Activated CD4-positive, alpha-beta T cell treated with anti-CD3 and anti-CD28 coated beads for 48 hours (primary cell): ENCODE data around the gene ADORA3.

Experiments used
- DNase-seq: peaks from one replicate; pipeline ENCODE4 v3.0.0-alpha.2; 2020

ADORA3 gene

DNA sequence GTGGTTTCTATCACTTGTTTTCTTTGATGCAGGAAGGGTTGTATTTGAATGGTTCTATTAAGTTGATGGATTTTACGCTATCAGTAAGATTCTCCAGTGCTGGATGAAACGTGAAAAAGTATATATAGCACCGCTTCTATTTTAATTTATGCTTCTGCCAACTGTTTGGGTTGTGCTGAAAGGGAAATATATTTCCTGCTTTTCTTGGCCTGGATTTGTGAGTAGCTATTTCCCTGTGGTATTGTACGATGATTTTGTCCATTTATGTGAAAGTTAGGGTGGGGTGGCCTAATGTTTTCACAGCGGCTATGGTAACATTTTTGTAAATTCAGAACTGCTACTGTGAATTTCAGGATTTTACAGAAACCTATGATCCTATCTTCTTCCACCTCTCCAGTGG lies 29.3 kb downstream of the ADORA3 start:
- DNase-seq, result no peak

DNA sequence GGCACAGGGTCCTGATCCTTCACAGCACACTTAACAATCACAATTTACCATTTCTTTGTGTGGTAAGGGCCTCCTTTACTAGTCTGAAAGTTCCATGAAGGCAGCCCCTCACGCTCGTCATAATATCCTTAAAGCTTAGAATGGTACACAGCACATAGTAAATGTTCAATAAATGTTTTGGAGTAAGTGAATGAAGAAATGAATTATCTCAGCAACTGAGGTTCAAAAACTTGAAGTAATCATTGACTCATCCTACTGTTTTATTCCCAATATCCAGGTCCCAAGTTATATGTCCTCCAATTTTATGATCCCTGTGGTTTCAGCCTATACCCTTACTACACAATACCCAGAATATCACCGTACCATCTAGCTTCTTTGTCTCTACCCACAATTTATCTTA lies 31.9 kb downstream of the ADORA3 start:
- no peak for DNase-seq

DNA sequence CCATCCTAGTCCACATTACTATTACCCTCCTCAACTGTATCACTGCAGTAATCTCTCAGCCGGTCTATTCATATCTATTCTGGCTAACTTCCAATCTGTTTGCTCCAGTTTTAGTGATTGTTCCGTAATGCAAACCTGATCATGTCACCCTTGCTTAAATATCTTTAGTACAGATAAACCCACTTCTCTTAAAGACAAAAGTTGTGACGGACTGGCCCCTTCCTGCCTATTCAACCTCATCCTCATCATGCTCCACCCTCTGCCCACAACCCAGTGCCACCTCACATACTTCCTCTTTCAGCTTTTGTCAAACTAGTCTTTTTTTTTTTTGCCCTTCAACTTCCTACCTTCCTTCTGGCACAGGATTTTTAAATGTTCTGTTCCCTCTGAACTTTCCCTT lies 32.4 kb downstream of the ADORA3 start:
- peak; percentile 68 for DNase-seq

DNA sequence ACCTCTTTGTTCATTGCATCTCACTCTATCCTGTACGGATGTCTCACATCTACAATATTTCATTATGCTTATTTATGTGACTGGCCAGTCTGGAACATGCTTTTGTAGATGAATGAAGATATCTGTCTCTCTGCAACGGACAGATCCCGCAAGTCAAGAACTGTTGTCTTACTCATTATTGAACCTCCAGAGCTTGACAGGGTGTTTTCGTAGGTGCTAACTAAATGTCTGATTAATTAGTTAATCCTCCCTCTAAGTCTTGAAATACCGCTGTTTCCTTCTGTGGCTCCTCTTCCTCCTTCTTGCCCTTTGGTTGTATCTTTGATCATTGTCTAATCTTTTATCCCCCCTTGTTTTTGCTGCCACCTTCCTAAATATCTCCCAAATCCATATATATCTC lies 32.8 kb downstream of the ADORA3 start:
- no peak for DNase-seq

DNA sequence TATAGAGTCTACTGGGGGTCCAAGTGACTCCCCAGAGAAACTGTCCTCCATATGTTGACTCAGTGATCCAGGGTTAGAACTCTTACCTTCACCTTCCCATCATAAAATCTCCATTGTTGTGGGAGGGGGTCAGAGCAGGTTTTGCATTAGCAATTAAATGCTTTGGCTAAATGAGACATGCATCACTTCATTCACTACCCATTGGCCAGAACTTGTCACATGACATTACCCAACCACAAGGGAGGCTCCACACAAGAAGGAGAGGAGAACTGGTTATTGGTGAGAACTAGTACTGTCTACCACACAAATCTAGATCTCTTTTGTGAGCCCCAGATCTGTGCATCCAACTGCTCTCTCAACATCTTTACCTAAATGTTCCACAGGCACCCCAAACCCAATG lies 33.9 kb downstream of the ADORA3 start:
- no peak for DNase-seq

DNA sequence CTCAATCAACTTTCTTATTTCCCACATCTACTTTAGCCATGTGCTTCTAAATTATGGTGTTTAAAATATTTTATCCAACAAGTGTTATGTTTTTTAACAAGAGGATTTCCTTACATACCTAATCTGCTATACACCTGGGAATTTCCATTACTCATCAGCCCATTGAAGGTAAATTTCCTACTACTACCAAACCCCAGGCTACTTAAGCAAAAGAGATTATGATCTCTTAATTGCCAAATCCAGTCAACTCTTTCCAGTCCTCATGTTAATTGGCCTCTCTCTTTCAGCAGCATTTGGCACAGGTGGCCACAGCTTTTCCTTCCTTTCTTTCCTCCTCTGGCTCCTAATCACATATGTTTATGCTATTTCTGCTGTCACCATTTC lies 34.7 kb downstream of the ADORA3 start:
- DNase-seq, result no peak

DNA sequence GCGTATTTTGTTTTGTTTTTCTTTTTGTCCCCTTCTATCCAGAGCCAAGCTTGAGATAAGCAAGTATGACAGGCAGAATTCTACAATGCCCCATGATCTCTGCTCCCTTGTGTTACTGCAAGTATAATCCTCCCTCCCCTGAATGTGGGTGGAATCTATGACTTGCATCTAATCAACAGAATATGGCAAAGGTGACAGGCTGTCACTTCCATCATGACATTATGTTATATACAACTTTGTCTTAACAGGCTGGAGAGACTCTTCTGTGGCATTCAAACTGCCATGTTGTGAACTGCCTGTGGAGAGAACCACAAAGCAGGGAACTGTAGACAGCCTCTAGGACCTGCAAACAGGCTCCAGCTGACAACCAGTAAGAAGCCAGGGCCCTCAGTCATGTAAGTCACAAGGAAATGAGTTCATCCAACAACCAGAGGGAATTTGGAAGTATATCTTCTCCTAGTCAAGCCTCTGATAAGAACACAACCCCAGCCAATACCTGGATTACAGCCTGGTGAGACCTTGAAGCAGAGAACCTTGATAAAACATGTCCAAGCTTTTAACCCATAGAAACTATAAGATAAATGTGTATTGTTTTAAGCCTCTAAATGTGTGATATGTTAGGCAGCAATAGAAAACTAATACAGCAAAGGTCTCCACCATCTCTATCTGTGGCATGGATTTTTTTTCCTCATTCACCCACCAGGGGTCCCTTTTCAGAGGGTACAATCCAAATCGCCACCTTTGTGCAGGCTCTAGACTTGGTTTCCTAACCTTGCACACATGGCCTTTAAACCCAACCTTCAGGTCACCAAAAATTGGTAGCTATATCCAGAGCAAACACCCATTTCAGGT lies 35.3 kb downstream of the ADORA3 start:
- no peak for DNase-seq

DNA sequence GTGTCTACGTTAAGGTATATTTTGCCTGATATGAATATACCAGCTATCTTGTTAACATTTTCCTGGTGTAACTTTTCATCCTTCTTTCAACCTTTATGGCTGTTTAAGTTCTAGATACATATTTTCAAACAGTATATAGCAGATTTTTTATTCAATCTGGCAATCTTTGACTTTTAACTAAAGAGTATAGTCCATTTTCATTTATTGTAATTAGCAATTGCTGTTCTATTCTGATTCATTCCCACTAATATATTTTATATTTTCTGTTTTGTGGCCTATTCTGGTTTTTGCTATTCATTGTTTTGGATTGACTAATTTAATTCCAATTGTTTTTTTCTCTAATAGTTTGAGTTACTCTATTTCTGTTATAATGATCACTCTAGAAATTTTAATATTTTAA lies 37.0 kb downstream of the ADORA3 start:
- no peak for DNase-seq

DNA sequence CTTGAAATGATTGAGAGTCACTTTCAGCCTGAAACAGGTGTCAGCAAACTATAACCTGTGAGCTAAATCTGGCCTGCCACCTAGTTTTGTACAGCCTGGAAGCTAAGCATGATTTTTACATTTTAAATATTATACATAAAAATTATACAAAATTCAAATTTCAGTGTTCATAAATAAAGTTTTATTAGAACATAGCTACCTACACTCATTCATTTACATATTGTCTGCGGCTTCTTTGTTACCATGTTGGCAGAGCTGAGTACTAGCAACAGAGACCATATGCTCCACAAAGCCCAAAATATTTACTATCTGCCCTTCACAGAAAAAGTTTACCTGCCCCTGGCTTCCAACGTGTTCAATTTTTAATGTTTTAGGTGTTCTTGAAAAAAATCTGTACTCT lies 37.7 kb downstream of the ADORA3 start:
- DNase-seq, result no peak

DNA sequence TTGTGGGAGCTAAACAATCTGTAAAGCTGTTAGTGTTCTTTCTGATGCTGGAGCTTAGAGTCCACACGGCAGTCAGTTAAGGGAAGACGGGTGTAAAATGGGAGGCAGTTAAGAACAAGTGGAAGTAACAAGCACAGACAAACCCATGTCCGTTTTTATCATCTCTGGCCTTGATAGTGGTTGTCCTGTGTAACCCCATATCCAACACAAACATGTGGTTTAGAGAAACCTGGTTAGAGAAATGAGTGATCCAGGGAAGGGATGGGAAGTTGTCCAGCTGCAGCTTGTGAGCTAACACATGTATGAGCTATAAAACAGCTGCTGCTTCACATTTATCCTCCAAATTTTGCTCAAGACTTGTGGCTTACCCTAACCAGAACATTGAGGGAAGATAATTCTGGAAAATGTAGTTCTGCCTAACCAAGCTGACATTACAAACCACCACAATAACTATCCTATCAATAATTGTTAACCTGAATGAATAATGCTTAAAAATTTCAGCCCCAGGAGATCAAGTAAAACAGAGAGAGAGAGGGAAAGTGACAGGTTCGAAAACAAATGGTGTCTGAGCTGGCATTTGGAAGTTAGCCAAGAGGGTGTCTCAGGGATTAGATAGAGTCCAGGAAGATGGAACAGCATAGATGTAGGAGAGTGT lies 40.3 kb downstream of the ADORA3 start:
- DNase-seq, result no peak

DNA sequence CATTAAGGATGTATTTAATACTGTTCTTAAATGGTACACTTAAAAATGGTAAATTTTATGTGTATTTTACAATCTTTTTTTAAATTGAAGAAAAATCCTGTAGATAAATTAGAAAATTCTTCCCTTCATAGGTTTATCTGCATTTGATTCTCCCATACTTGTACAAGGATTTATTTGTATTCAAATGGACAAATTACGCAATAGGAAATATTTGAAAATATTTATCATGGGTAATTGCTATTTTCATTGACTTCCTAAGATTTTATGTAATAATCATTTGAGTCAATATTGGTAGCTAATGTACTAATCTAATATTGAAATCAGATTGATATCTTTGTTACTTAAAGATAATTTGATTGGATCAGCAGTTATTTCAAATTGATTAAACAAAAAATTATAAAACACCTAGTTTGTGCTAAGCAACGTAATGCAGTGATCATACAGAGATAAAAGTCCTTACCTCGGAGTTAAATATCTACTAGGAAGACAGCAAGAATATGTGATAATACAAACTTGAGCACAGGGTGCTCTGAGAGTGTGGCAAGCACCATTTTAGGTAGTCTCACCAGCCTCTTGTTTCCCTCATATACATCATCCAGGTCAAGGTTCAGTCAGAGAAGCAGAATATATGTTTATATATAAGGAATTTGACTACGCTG lies 40.9 kb downstream of the ADORA3 start:
- no peak for DNase-seq

DNA sequence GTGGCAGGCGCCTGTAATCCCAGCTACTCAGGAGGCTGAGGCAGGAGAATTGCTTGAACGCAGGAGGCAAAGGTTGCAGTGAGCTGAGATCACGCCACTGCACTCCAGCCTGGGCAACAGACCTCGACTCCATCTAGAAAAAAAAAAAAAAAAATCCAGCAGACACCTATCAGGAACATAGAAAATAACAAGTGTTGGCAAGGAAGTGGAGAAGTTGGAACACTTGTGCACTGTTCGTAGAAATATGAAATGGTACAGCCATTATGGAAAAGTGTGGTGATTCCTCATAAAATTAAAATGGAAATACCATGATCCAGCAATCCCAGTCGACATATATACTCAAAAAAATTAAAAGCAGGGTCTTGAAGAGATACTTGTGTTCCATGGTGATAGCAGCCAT lies 41.7 kb downstream of the ADORA3 start:
- no peak for DNase-seq

DNA sequence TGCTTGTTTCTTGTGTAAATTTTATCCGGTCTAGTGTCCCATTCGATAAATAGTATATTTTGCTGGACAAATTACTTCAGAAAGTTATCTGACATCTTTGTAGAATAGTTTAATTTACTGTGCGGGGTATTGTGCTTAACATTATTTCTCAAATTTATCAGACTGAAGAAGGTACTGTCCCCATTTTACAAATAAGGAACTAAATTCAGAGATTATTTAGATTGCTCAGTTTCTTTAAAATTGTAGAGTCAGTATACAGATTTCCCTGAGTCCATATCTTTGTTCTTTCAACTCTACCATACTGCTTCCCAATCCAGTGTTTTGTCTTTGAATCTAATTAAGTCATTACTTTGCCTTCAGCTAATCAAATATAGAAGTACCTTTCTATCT lies 47.8 kb downstream of the ADORA3 start:
- no peak for DNase-seq

DNA sequence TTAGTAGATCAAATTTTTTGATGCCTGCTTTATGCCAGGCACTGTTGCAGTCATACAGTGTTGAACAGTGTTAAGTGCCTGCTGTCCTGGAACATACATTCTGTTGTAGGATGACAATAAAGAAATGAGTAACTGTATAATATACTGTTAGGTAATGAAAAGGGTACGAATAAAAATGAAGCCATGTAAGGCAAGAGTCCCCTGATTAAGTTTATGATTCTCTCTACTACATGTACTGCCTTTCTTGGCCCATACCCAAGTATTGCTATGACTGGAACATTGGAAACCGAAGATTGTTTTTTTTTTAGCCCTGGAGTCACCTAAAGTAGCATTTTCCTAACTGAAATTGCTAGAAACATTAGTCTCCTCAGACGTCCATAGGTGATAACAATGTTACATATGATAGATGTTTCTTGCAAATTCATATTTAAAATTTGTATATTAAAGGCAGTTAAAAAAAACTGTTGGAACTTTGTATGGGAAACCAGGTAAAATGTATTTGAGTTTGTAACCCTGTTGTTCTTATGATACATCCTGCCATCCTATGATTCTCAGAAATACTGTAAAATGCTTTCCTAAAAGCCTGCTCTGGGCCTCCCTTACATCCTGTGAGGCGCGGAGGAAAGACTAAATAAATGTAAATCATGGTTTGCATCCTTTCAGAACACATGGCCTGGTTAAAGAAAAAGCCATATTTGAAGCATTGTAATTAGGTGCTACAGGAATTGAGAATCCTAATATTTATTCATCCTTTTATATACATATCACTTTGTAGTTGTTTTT lies 48.4 kb downstream of the ADORA3 start:
- DNase-seq, result no peak

DNA sequence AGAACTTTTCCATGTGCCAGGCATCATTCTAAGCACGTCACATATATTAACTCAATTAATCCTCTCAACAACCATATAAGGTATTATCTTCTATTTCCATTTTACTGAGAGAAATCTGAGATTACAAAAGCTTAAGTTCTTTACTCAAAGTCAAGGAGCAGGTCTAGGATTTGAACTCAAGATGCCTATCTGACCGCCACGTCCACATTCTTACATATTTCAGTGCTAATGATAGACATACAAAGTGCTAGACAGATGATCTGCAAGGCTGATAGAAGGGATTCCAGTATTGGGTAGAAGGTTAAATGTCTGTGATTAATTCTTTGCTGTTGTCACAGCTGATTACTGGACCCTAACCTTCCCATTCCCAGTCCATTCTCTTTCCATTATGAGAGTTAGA lies 49.7 kb downstream of the ADORA3 start:
- no peak for DNase-seq

DNA sequence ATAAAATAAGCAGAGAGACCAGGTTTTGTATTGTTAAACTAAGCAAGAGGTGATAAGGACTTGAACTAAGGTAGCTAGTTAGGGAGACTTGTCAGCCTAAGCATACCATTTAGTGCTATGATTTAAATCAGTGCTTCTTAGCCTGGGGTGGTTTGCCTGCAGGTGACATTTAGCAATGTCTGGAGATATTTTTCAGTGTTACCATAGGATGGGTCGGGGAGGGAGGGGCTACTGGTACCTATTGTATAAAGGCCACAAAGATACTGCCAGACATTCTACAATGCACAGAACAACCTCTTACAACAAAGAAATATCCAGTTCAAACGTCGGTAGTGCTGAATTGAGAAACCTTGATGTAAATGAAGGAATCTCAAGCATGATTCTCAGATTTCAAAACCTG lies 50.9 kb downstream of the ADORA3 start:
- DNase-seq, result no peak

DNA sequence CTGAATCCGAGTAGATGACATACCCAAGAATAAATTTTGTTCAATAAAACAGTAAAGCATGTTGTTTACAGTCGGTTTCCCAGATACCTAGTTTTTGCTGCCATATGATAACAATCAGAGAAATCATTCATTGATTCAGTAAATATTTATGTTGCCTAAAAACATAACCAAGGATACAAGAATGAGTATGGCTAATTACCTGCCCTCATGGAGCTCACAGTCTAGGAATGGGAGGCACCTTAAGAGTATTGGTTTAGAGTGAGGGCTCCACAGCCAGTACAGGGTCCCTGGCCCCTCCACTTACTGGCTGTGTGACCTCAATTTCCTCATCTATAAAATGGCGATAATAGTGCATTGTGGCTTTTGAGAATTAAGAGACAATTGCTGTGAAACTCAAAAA lies 53.2 kb downstream of the ADORA3 start:
- no peak for DNase-seq

DNA sequence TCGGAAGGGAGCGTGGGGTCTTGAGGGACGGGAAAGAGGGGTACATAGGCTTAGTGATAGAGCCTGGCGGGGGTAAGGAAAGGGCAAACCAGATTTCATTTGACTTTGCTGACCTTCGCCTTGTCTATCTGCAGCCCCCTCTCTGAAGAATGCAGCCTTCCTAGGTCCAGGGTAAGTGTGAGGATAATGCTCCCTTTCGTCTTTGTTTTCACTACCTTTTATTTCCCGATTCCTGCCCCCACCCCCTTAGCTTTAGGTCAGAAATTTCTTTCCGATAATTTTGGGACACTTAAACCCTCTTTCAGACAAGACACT lies 53.8 kb downstream of the ADORA3 start:
- no peak for DNase-seq
